HG02623 (cell line): ENCODE measurements around the gene TAS2R1.
"Not testable (repeated sequence)": the region's sequence is repeated elsewhere in the genome, so short reads cannot be mapped to it uniquely, and the experiment has no call there.

Source experiments
- ATAC-seq: cut with Tn5 transposase; IDR thresholded peaks from one replicate; pipeline ENCODE4 v1.9.1; 2021; ENCODE audit warnings: moderate library complexity; ENCODE audit not compliant: unreplicated experiment

Gene TAS2R1

GRCh38 chr5:9623661-9624060 is 6.5 kb downstream of the TAS2R1 start:
- no peak for ATAC-seq

- ATAC-seq = peak; percentile 48
Measured at GRCh38 chr5:9622971-9623421, 7.2 kb downstream of the TAS2R1 start.

- ATAC-seq = no peak
Measured at GRCh38 chr5:9621379-9621903, 8.7 kb downstream of the TAS2R1 start.

- no peak for ATAC-seq
Measured at GRCh38 chr5:9619331-9620092, 10.6 kb downstream of the TAS2R1 start.

GRCh38 chr5:9617739-9618504 is 12.2 kb downstream of the TAS2R1 start:
- no peak for ATAC-seq

- ATAC-seq = no peak
Measured at GRCh38 chr5:9617221-9617620, 12.9 kb downstream of the TAS2R1 start.

GRCh38 chr5:9615331-9615730 is 14.8 kb downstream of the TAS2R1 start:
- no peak for ATAC-seq

- ATAC-seq = no peak
Measured at GRCh38 chr5:9613360-9613759, 16.8 kb downstream of the TAS2R1 start.

GRCh38 chr5:9610969-9611368 is 19.2 kb downstream of the TAS2R1 start:
- no peak for ATAC-seq

- no peak for ATAC-seq
Measured at GRCh38 chr5:9610364-9610763, 19.8 kb downstream of the TAS2R1 start.

- no peak for ATAC-seq
Measured at GRCh38 chr5:9608093-9608492, 22.1 kb downstream of the TAS2R1 start.

- ATAC-seq = no peak
Measured at GRCh38 chr5:9605041-9605838, 24.9 kb downstream of the TAS2R1 start.

GRCh38 chr5:9604416-9604815 is 25.7 kb downstream of the TAS2R1 start:
- ATAC-seq = no peak

GRCh38 chr5:9601055-9601739 is 29.0 kb downstream of the TAS2R1 start:
- ATAC-seq = no peak

- ATAC-seq = no peak
Measured at GRCh38 chr5:9599391-9599790, 30.8 kb downstream of the TAS2R1 start.

- not testable (repeated sequence) for ATAC-seq
Measured at GRCh38 chr5:9598329-9598728, 31.8 kb downstream of the TAS2R1 start.

- ATAC-seq = not testable (repeated sequence)
Measured at GRCh38 chr5:9597322-9597721, 32.8 kb downstream of the TAS2R1 start.

- no peak for ATAC-seq
Measured at GRCh38 chr5:9596824-9597223, 33.3 kb downstream of the TAS2R1 start.

- no peak for ATAC-seq
Measured at GRCh38 chr5:9596171-9596780, 33.9 kb downstream of the TAS2R1 start.

- ATAC-seq = no peak
Measured at GRCh38 chr5:9594913-9595312, 35.2 kb downstream of the TAS2R1 start.
